Activated CD4-positive, alpha-beta T cell treated with anti-CD3 and anti-CD28 coated beads, Interleukin-2, amount 10 ng/mL, durations not matched to agents 24 days and 14 days (primary cell): ENCODE data around the gene SHMT1. TPM values are rescaled to one million over a fixed set of nuclear protein-coding genes. Genes with fewer than 3 reads are reported as not detected.
"Not testable (repeated sequence)": the region's sequence is repeated elsewhere in the genome, so short reads cannot be mapped to it uniquely, and the experiment has no call there.

Experiments used
- DNase-seq: peaks from one replicate; pipeline ENCODE4 v3.0.0; 2022
- H3K27ac Mint-ChIP-seq: one replicate; pipeline ENCODE4 v1.8.0; 2022; ENCODE audit warnings: mild to moderate bottlenecking, mixed read lengths
- H3K27me3 Mint-ChIP-seq: one replicate; pipeline ENCODE4 v1.8.0; 2022; ENCODE audit warnings: mixed read lengths
- H3K36me3 Mint-ChIP-seq: one replicate; pipeline ENCODE4 v1.8.0; 2022; ENCODE audit warnings: low read depth, mild to moderate bottlenecking, mixed read lengths
- H3K4me1 Mint-ChIP-seq: one replicate; pipeline ENCODE4 v1.8.0; 2021; ENCODE audit warnings: mixed read lengths
- H3K4me3 Mint-ChIP-seq: one replicate; pipeline ENCODE4 v1.8.0; 2022; ENCODE audit warnings: mild to moderate bottlenecking, moderate library complexity, mixed read lengths
- H3K9me3 Mint-ChIP-seq: one replicate; pipeline ENCODE4 v1.8.0; 2021; ENCODE audit warnings: mixed read lengths
- intact Hi-C: fragments of 100-400 bp; cut with micrococcal nuclease; formaldehyde crosslinking; loops from one replicate; pipeline ENCODE4 v1.15.1; 2023
- total RNA-seq: library from RNA; stranded (reverse); gene quantifications from 2 replicates; pipeline ENCODE4 v1.2.3, GENCODE V29; 2022

The SHMT1 gene
- total RNA-seq, result 58.3 and 62.1 TPM in 2 replicates

DNA sequence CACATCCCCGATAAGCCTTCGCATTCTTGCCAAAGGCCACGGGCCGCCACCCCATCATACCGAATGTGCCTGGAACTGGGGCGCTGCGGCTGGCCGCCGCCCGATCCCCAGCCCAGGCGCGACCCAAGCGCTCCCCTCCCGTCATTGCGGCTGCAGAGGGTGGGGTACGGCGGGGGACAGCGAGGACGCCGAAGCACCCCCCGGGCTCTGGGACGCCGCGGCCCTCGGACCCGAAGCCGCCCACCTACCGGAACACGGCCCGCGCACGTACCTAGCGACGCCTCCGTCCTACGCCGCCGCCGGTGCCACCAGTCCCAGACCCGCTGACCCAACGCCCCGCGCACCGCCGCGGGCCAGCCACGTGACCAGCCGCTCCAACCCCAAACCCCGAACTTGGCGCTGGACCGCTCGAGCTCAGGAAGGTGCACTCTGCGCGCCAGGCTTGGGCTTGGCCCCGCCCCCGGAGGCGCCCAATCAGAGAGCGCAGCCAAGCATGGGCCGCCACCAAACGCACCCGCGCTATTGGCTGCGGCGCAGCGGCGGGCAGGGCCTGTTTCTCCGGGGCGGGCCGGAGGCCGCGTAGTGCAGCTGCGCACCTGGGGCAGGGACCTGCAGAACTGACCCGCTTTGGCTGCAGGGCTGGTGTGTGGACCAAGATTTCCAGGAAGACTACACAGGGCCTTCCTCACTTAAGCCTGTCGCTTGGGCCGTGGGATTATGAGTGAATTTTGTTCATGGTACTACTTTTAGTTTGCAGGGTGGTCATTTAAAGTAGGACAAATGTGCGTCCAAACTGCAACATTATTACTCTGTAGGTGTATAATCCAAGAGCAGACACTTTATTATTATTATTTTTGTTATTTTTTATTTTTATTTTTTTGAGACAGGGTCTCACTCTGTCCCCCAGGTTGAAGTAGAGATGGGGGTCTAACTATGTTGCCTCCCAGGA lies at the start of gene SHMT1:
Gene SHMT1, minus strand, starts transcription at position 450 of the 949 bp plus-strand sequence. CDS start 7,569 bp downstream, outside the sequence.
- H3K9me3 Mint-ChIP-seq, result no peaks in the 10 kb centered on the region
- peak; percentile 98 for DNase-seq
- peak within 1 kb of the TSS; percentile 93 for H3K4me3 Mint-ChIP-seq
- peaks cover 11% of the 10 kb centered on the region for H3K36me3 Mint-ChIP-seq
- no peaks in the 10 kb centered on the region for H3K27me3 Mint-ChIP-seq
- intact Hi-C loops, result loop anchor here (5.0 kb wide), 2 partner anchors 46 to 106 kb away; partner anchors contain the start of genes FLII and SMCR8
- H3K4me1 Mint-ChIP-seq, result peaks cover 15% of the 10 kb centered on the region
- H3K27ac Mint-ChIP-seq, result peak within 1 kb of the TSS; percentile 91

DNA sequence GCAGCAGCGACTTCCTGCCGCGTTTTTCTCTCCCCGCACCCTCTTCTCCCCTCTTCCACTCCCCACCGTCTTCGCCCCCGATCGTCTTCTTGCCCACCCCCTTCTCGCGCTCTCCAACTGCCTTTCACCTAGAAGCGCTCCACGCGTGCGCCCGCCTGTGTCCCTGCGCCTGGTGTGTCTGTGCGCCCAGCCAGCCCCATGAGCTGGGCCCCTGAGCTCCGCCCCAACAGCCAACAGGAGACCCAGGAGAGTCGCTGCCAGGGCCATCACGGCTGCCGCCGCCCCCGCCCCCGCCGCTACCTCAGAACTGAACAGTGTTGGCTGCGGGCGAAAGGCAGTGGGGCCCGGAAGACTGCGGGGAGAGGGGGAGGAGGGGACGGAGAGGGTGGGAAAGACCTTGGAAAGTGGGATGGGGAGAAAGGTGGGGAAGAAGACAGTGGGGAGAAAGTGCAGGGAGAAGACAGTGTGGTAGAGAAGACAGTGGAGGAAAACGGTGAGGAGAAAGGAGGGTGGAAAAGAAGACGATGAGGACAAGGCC lies 48.7 kb upstream of the SHMT1 start:
- H3K4me3 Mint-ChIP-seq, H3K9me3 Mint-ChIP-seq, DNase-seq, H3K27ac Mint-ChIP-seq, H3K36me3 Mint-ChIP-seq, H3K27me3 Mint-ChIP-seq, intact Hi-C loops: not testable (repeated sequence)
- H3K4me1 Mint-ChIP-seq, result peaks cover 21% of the 10 kb centered on the region

DNA sequence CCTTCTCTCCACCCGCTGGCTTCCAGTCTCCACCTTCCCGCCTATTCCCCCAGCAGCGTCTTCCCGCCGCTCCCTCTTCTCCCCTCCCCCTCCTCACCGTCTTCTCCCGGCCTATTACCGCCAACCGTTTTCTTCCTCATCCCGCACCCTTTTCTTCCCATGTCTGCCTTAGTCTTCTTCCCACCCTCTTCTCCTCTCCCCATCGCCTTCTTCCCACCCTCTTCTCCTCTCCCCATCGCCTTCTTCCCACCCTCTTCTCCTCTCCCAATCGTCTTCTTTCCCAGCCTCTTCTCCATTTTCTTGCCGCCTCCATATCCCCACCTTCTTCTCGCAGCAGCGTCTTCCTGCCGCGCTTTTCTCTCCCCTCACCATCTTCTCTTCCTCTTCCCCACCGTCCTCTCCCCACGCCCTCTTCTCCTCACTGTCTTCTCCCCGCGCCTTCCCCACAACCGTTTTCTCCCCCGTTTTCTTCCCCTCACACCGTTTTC lies 48.1 kb upstream of the SHMT1 start:
- H3K27me3 Mint-ChIP-seq, intact Hi-C loops, H3K9me3 Mint-ChIP-seq, H3K36me3 Mint-ChIP-seq: not testable (repeated sequence)
- DNase-seq, result peak; percentile 74
- Mint-ChIP-seq H3K4me1 (peaks cover 21% of the 10 kb centered on the region), H3K27ac (peak overlapping the region; percentile 83), H3K4me3 (peak overlapping the region; percentile 92)

DNA sequence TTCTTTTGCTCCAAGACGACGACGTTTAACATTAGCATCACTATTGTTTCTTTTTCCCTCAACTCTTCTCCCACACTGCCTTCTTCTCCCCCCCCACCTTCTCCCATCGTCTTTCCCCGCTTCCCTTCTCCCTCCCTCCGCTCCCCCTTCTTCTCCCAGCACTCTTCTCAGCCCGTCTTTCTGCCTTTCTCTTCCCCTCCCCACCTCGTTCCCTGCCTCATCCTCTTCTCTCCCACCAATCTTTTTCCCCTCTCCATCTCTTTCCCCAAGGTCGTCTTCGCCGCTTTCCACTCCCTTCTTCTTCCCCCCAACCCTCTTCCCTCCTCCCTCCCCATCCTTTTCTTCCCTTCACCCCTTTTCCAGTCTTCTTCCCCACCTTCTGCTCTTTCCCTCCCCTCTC lies 47.4 kb upstream of the SHMT1 start:
- H3K27me3 Mint-ChIP-seq, intact Hi-C loops, H3K36me3 Mint-ChIP-seq, H3K9me3 Mint-ChIP-seq, DNase-seq: not testable (repeated sequence)
- peak overlapping the region; percentile 72 for H3K27ac Mint-ChIP-seq
- peaks cover 21% of the 10 kb centered on the region for H3K4me1 Mint-ChIP-seq
- peak overlapping the region; percentile 92 for H3K4me3 Mint-ChIP-seq

DNA sequence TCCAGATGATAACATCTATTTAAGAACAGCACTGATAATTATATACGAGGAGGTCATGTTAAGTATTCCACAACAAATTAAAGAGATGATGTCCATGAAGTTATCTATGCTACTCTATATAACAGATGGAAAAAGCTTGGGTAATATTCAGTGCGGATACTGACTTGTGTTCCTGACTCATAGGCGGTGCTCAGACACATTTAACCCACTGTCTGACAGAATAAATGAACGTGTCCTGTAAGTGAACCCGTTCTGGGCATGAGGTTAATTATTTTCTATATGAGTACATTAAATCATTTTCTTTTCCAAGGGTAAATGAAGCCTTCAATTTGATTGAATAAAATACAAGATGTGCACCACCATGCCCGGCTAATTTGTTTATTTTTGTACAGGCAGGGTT lies 46.0 kb upstream of the SHMT1 start:
- H3K27me3 Mint-ChIP-seq, DNase-seq, H3K9me3 Mint-ChIP-seq, H3K36me3 Mint-ChIP-seq, intact Hi-C loops: not testable (repeated sequence)
- Mint-ChIP-seq H3K4me3 (peak overlapping the region; percentile 34), H3K4me1 (peaks cover 21% of the 10 kb centered on the region), H3K27ac (peak overlapping the region; percentile 20)

DNA sequence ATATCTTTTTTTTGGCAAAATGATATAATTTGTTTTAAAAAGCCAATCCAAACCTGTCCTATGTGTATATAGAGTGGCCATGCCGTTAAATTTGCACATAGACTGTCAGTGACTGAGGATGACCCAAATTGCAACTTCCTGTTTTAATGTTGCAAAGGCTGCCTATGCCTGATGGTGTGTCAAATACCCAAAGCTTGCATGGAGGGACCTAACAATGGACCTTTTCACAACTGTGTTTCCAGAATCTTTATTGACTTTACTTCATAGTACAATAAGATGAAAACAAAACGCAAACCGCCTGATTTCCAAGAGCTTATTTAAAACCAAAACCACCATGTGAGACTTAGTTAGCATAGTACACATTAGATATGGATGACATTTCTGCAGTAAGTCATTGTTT lies 45.6 kb upstream of the SHMT1 start:
- peak; percentile 59 for DNase-seq
- H3K36me3 Mint-ChIP-seq, H3K27me3 Mint-ChIP-seq, intact Hi-C loops, H3K9me3 Mint-ChIP-seq: not testable (repeated sequence)
- Mint-ChIP-seq H3K4me1 (peaks cover 21% of the 10 kb centered on the region), H3K4me3 (peak overlapping the region; percentile 34), H3K27ac (peak overlapping the region; percentile 20)

DNA sequence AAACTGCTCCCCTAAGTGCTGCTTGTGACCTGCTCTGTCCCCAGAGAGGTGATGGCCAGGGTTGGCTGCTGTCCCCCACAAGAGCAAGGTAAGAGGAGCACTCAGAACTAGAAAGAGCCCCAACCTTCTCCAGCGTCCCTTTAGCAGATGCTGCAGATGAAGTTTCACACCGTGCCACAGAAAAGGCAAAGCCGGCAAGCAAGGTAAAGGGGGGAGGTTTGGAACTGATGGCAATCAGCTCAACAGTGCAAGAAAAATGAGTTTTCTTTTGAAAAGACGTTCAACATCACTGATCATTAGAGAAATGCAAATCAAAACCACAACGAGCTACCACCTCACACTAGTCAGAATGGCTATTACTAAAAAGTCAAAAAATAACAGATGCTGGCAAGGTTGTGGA lies 40.3 kb upstream of the SHMT1 start:
- H3K27me3 Mint-ChIP-seq, H3K27ac Mint-ChIP-seq, H3K36me3 Mint-ChIP-seq, H3K4me1 Mint-ChIP-seq, H3K4me3 Mint-ChIP-seq, intact Hi-C loops, H3K9me3 Mint-ChIP-seq, DNase-seq: not testable (repeated sequence)

DNA sequence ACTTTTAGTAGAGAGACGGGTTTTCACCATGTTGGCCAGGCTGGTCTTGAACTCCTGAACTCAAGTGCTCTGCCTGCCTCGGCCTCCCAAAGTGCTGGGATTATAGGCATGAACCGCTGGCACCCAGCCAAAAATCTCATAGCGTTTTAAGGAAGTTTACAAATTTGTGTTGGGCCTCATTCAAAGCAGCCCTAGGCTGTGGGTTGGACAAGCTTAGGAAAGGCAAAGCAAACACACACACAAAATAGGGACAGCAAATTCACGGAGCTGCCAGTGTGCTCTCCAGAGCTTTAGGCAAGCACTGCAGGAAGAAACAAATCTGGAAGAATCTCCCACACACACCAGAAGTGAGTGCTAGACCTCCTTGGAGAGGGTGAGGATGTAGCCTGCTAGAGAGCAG lies 39.8 kb upstream of the SHMT1 start:
- H3K36me3 Mint-ChIP-seq, H3K9me3 Mint-ChIP-seq, H3K27ac Mint-ChIP-seq, DNase-seq, H3K4me3 Mint-ChIP-seq, intact Hi-C loops, H3K4me1 Mint-ChIP-seq, H3K27me3 Mint-ChIP-seq: not testable (repeated sequence)

DNA sequence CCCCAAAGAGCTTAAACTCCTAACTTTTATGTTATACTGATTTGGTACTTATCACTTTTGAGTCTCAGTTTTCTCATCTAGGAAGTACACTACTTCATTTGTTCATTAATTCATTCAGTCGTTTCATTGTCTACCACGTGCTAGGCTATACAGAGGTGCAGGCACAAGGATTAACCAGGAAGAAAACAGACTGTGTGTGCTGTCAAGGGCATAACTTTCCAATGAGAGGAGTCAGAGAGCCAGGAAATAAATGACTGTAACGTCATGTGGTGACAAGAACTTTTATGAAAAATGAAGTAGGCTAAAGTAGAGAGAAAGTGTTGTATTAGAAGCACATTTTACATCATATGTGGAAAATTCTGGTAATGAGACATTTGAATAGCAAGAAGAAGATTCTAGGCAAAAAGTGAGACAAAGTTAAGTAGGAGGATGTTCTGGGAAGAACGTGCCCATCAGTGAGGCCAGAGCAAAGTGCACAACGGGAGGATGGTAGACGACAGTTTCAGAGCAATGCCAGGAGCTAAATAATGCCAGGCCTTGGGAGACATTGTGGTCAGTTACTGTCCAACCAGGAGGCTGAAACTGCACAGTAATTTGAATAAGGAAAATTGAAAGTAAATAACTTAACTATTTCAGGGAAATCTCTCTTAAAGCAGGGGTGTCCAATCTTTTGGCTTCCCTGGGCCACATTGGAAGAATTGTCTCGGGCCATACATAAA lies 38.7 kb upstream of the SHMT1 start:
- H3K9me3 Mint-ChIP-seq, H3K36me3 Mint-ChIP-seq, DNase-seq, H3K27ac Mint-ChIP-seq, H3K4me3 Mint-ChIP-seq, intact Hi-C loops, H3K27me3 Mint-ChIP-seq, H3K4me1 Mint-ChIP-seq: not testable (repeated sequence)

DNA sequence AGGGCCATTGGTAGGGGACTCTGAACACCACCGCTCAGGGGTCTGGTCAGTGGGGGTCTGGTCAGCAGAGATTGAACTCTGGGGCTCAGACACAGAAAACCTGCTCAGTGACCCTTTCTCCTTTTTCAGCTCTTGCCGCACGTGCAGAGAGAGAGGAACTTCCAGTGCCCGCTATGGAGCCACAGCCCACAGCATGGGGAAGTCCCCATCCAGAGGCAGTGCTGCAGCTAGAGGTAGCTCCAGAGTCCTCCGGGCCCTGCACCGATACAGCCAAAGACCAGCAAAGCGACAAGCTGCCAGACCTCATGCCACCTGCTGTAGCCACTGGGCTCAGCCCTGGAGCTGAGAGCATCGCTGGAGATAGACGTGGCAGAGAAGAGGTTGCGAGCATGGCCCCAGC lies 25.4 kb upstream of the SHMT1 start:
- H3K27me3 Mint-ChIP-seq, result peaks cover 18% of the 10 kb centered on the region
- H3K36me3 Mint-ChIP-seq, DNase-seq, intact Hi-C loops, H3K4me3 Mint-ChIP-seq, H3K9me3 Mint-ChIP-seq, H3K4me1 Mint-ChIP-seq, H3K27ac Mint-ChIP-seq: not testable (repeated sequence)

DNA sequence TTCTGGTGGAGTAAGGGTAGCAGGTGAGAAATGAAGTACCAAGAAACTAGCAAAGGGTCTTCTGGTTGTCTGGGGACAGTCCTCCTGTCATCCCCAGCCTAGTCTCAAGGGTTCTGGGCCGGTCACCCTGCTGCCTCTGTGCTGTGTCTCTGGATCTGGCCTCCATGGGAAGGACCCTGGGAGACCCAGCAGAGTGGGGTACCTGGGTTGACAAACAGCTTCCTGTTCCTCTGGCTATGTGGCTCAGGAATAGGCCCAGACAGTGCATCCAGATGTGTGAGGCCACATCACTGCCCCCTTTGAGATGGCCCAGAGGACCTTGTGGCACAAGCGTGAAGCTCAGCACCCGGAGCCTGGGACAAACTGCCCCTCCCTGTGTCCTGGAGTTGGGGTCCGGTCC lies 24.9 kb upstream of the SHMT1 start:
- intact Hi-C loops, H3K4me1 Mint-ChIP-seq, H3K9me3 Mint-ChIP-seq, H3K36me3 Mint-ChIP-seq, H3K4me3 Mint-ChIP-seq, H3K27ac Mint-ChIP-seq: not testable (repeated sequence)
- peaks cover 19% of the 10 kb centered on the region for H3K27me3 Mint-ChIP-seq
- DNase-seq, result peak; percentile 53

DNA sequence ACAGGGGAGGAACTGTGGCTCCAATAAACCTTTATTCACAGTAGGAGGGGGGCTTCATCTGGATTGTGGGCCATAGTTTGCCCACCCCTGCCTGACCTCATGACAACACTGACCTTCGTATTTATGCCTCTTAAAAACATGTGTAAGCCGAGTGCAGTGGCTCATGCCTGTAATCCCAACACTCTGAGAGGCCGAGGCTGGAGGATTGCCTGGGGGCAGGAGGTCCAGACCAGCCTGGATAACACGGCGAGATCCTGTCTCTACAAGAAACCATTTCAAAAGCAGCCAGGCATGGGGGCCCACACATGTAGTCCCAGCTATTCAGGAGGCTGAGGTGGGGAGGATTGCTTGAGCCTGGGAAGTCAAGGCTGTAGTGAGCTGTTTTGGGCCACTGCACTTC lies 24.2 kb upstream of the SHMT1 start:
- peak; percentile 44 for DNase-seq
- H3K27ac Mint-ChIP-seq, H3K9me3 Mint-ChIP-seq, H3K4me3 Mint-ChIP-seq, H3K36me3 Mint-ChIP-seq, H3K4me1 Mint-ChIP-seq, intact Hi-C loops: not testable (repeated sequence)
- H3K27me3 Mint-ChIP-seq, result peaks cover 19% of the 10 kb centered on the region

DNA sequence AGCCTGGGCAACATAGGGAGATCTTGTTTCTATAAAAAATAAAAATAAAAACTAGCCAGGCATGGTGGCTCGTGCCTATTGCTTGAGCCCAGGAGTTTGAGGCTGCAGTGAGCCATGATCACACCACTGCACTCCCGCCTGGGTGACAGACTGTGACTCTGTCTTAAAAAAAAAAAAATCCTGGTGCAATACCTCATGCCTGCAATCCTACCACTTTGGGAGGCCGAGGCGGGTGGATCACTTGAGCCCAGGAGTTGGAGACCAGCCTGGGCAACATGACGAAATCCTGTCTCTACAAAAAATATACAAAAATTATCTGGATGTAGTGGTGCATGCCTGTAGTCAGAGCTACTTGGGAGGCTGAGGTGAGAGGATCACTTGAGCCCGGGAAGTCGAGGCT lies 20.9 kb upstream of the SHMT1 start:
- peak; percentile 34 for DNase-seq
- H3K9me3 Mint-ChIP-seq, H3K4me1 Mint-ChIP-seq, H3K4me3 Mint-ChIP-seq, intact Hi-C loops, H3K27ac Mint-ChIP-seq, H3K36me3 Mint-ChIP-seq: not testable (repeated sequence)
- peaks cover 23% of the 10 kb centered on the region for H3K27me3 Mint-ChIP-seq

DNA sequence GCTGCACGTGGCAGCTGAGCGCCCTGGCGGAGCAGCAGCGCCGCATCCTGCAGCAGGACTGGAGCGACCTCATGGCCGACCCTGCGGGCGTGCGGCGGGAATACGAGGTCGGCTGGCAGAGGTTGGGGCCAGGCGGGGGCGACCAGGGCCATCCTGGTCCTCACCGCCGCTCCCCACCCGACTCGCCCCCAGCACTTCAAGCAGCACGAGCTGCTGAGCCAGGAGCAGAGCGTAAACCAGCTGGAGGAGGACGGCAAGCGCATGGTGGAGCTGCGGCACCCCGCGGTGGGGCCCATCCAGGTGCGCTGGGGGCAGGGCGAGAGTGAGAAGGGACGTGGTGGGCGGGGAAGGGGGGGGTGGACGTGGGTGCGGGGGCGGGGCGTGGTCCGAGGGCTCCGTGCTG lies 19.7 kb upstream of the SHMT1 start:
- H3K4me1 Mint-ChIP-seq, intact Hi-C loops: not testable (repeated sequence)

More for the DNA sequence above, 19.7 kb upstream of the SHMT1 start:
- Mint-ChIP-seq H3K4me3 (peak overlapping the region; percentile 41), H3K27me3 (peaks cover 23% of the 10 kb centered on the region)
- H3K9me3 Mint-ChIP-seq, H3K36me3 Mint-ChIP-seq, H3K27ac Mint-ChIP-seq: not testable (repeated sequence)
- peak; percentile 56 for DNase-seq
